GM23338 (cell line): ENCODE measurements around the gene CENPE. TPM values are rescaled to one million over a fixed set of nuclear protein-coding genes. Genes with fewer than 3 reads are reported as not detected.

ENCODE experiments used
- ATAC-seq: fragments of 200-7000 bp; cut with Tn5 transposase; 3 replicates; pipeline ENCODE4 v1.9.1; 2020
- DNase-seq: peaks from one replicate; pipeline ENCODE4 v3.0.0-alpha.2; 2015; ENCODE audit warnings: low spot score
- H2AFZ ChIP-seq: fragments of 200-600 bp; sonication (generic); 2 replicates; pipeline ENCODE4 v1.8.0; 2016; ENCODE audit warnings: antibody characterized with exemption, mild to moderate bottlenecking, moderate library complexity
- H3F3A ChIP-seq: fragments of 200-600 bp; sonication (generic); replicated peaks from 2 replicates; pipeline ENCODE4 v1.8.0; 2017; ENCODE audit warnings: antibody characterized with exemption, mixed run types, low read depth
- H3K27ac ChIP-seq: fragments of 200-600 bp; sonication (generic); 2 replicates; pipeline ENCODE4 v1.6.1; 2016; ENCODE audit warnings: low read depth
- H3K27me3 ChIP-seq: fragments of 200-600 bp; sonication (generic); 2 replicates; pipeline ENCODE4 v1.8.0; 2016; ENCODE audit warnings: mild to moderate bottlenecking, mixed run types, moderate library complexity; ENCODE audit not compliant: insufficient read depth
- H3K36me3 ChIP-seq: fragments of 200-600 bp; sonication (generic); 2 replicates; pipeline ENCODE4 v1.8.0; 2016; ENCODE audit warnings: mild to moderate bottlenecking; ENCODE audit not compliant: insufficient read depth
- H3K4me1 ChIP-seq: fragments of 200-600 bp; sonication (generic); 2 replicates; pipeline ENCODE4 v1.8.0; 2016; ENCODE audit warnings: mild to moderate bottlenecking, moderate library complexity; ENCODE audit not compliant: insufficient read depth
- H3K4me2 ChIP-seq: fragments of 200-600 bp; sonication (generic); 2 replicates; pipeline ENCODE4 v1.7.1; 2017; ENCODE audit warnings: mixed run types
- H3K4me3 ChIP-seq: fragments of 200-600 bp; sonication (generic); 2 replicates; pipeline ENCODE4 v1.6.1; 2016; ENCODE audit warnings: mixed run types
- H3K79me2 ChIP-seq: fragments of 200-600 bp; sonication (generic); replicated peaks from 2 replicates; pipeline ENCODE4 v1.8.0; 2017; ENCODE audit warnings: mild to moderate bottlenecking; ENCODE audit not compliant: insufficient read depth
- H3K9me2 ChIP-seq: fragments of 200-600 bp; sonication (generic); 2 replicates; pipeline ENCODE4 v1.8.0; 2017; ENCODE audit not compliant: insufficient read depth
- H4K20me1 ChIP-seq: fragments of 200-600 bp; sonication (generic); replicated peaks from 2 replicates; pipeline ENCODE4 v1.8.0; 2017; ENCODE audit warnings: mild to moderate bottlenecking; ENCODE audit not compliant: insufficient read depth
- H3K27ac Mint-ChIP-seq: 2 replicates; pipeline ENCODE4 v1.8.0; 2020; ENCODE audit warnings: inconsistent platforms, mild to moderate bottlenecking, moderate library complexity, mixed read lengths
- H3K27me3 Mint-ChIP-seq: 3 replicates; pipeline ENCODE4 v1.8.0; 2022; ENCODE audit warnings: low read depth, mild to moderate bottlenecking, moderate library complexity, mixed read lengths, inconsistent platforms; ENCODE audit not compliant: insufficient read depth, poor library complexity
- H3K36me3 Mint-ChIP-seq: 3 replicates; pipeline ENCODE4 v1.8.0; 2021; ENCODE audit warnings: low read depth, mild to moderate bottlenecking, inconsistent platforms, moderate library complexity, mixed read lengths
- H3K4me1 Mint-ChIP-seq: 3 replicates; pipeline ENCODE4 v1.8.0; 2020; ENCODE audit warnings: mild to moderate bottlenecking, inconsistent platforms, mixed read lengths
- H3K4me3 Mint-ChIP-seq: 3 replicates; pipeline ENCODE4 v1.8.0; 2021; ENCODE audit warnings: moderate library complexity, mild to moderate bottlenecking, inconsistent platforms, mixed read lengths
- H3K9me3 Mint-ChIP-seq: 3 replicates; pipeline ENCODE4 v1.8.0; 2020; ENCODE audit warnings: moderate library complexity, mild to moderate bottlenecking, inconsistent platforms, mixed read lengths
- CREB1 ChIP-seq: fragments of 250-450 bp; sonication (Bioruptor Pico); IDR thresholded peaks from 2 replicates; pipeline ENCODE4 v1.5.0; 2020; ENCODE audit warnings: low read depth, mild to moderate bottlenecking, moderate library complexity
- CTCF ChIP-seq, 2 experiments: fragments of 200-600 bp in 1 of 2; sonication (generic) in 1 of 2; conservative IDR thresholded peaks; 2 replicates each; pipeline versions ENCODE4 v1.5.1 to v1.6.1; 2016 to 2017; ENCODE audit warnings: antibody characterized with exemption in 2 of 2, low read depth in 2 of 2, mild to moderate bottlenecking in 2 of 2, moderate library complexity in 1 of 2
- ETS1 ChIP-seq: IDR thresholded peaks from 2 replicates; pipeline ENCODE4 v1.6.1; 2016; ENCODE audit warnings: antibody characterized with exemption
- EZH2 ChIP-seq: fragments of 200-600 bp; sonication (generic); IDR thresholded peaks from one replicate; pipeline ENCODE4 v1.8.0; 2017; ENCODE audit warnings: antibody characterized with exemption, mild to moderate bottlenecking, low read depth; ENCODE audit not compliant: unreplicated experiment
- EZH2phosphoT487 ChIP-seq: fragments of 200-600 bp; sonication (generic); IDR thresholded peaks from one replicate; pipeline ENCODE4 v1.8.1; 2018; ENCODE audit warnings: antibody characterized with exemption; ENCODE audit not compliant: unreplicated experiment
- JUNB ChIP-seq: IDR thresholded peaks from one replicate; pipeline ENCODE4 v1.6.1; 2016; ENCODE audit warnings: antibody characterized with exemption; ENCODE audit not compliant: unreplicated experiment
- NANOG ChIP-seq: IDR thresholded peaks from 2 replicates; pipeline ENCODE4 v1.6.1; 2016; ENCODE audit warnings: antibody characterized with exemption, borderline replicate concordance
- POLR2AphosphoS5 ChIP-seq: IDR thresholded peaks from 2 replicates; pipeline ENCODE4 v1.6.1; 2016; ENCODE audit warnings: antibody characterized with exemption, low read depth
- REST ChIP-seq: IDR thresholded peaks from one replicate; pipeline ENCODE4 v1.6.1; 2018; ENCODE audit warnings: antibody characterized with exemption; ENCODE audit not compliant: unreplicated experiment
- STAT1 ChIP-seq: IDR thresholded peaks from one replicate; pipeline ENCODE4 v1.6.1; 2016; ENCODE audit warnings: antibody characterized with exemption; ENCODE audit not compliant: unreplicated experiment
- ZNF114 ChIP-seq: fragments of 250-450 bp; sonication (Bioruptor Pico); IDR thresholded peaks from 2 replicates; pipeline ENCODE4 v1.5.0; 2020; ENCODE audit warnings: mild to moderate bottlenecking, moderate library complexity
- ZNF331 ChIP-seq: fragments of 250-450 bp; sonication (Bioruptor Pico); IDR thresholded peaks from 2 replicates; pipeline ENCODE4 v1.5.0; 2020; ENCODE audit warnings: low read depth, mild to moderate bottlenecking, moderate library complexity
- ZNF462 ChIP-seq: fragments of 250-450 bp; sonication (Bioruptor Pico); IDR thresholded peaks from 2 replicates; pipeline ENCODE4 v1.5.0; 2020; ENCODE audit warnings: mild to moderate bottlenecking, moderate library complexity
- polyA plus RNA-seq: library from polyadenylated mRNA; unstranded; fragments of >200 nt; fragmentation: Nextera tagmentation; extraction: Ambion mirVana; gene quantifications from 2 replicates; pipeline ENCODE4 v1.2.1, GENCODE V29; 2016
- total RNA-seq: library from RNA; depleted of rRNA; stranded (reverse); fragments of >200 nt; shearing (Covaris generic); gene quantifications from 2 replicates; pipeline ENCODE4 v1.2.3, GENCODE V29; 2014

Gene CENPE
- total and polyA plus RNA-seq, 2 experiments from 2014 or later, result 42.2 to 46.7 TPM

- Histone ChIP-seq H3K27ac (no peak overlapping the region), H3K4me3 (no peak overlapping the region), H4K20me1 (no peaks in the 10 kb centered on the region), H3K4me2 (no peak overlapping the region), H3F3A (no peaks in the 10 kb centered on the region), H3K79me2 (no peaks in the 10 kb centered on the region), H3K4me1 (peaks cover 4% of the 10 kb centered on the region; the same call in 1 of the 2 replicates), H3K27me3 (peaks cover 39% of the 10 kb centered on the region), H3K36me3 (no peaks in the 10 kb centered on the region), H2AFZ (no peak overlapping the region), H3K9me2 (no peaks in the 10 kb centered on the region)
- Mint-ChIP-seq H3K4me3 (no peak overlapping the region), H3K4me1 (peaks cover 18% of the 10 kb centered on the region), H3K9me3 (no peaks in the 10 kb centered on the region), H3K27me3 (peaks cover 13% of the 10 kb centered on the region), H3K36me3 (no peaks in the 10 kb centered on the region; the same call in 2 of the 3 replicates), H3K27ac (no peak overlapping the region)
- TF ChIP-seq ZNF114 (CRISPR knock-in tag), result no peak
- TF ChIP-seq EZH2, result no peak
- TF ChIP-seq REST, result no peak
- TF ChIP-seq ETS1, result no peak
- no peak for TF ChIP-seq EZH2phosphoT487
- no peak for TF ChIP-seq POLR2AphosphoS5
- TF ChIP-seq NANOG, result no peak
- TF ChIP-seq STAT1, result no peak
- TF ChIP-seq ZNF462 (CRISPR knock-in tag), result no peak
- no peak for TF ChIP-seq JUNB
- TF ChIP-seq CTCF (conservative IDR thresholded peaks at IDR 0.05; ENCODE audit: low read depth in 2 of 2), result no peak
- no peak for TF ChIP-seq CREB1 (CRISPR knock-in tag)
- TF ChIP-seq ZNF331 (CRISPR knock-in tag), result no peak
- DNase-seq (no peak), ATAC-seq (no peak)
These were observed 124.2 kb downstream of the CENPE start for GRCh38 chr4:103073792-103074438.
